OCI-LY1 (cell line): ENCODE measurements around the gene SUSD3.

Source experiments
- H2AFZ ChIP-seq: fragments of 200-600 bp; sonication (generic), shearing (Covaris generic); 2 replicates; pipeline ENCODE4 v1.6.0; 2014; ENCODE audit warnings: antibody characterized with exemption, mild to moderate bottlenecking, low read length
- H3F3A ChIP-seq: fragments of 200-600 bp; sonication (generic), shearing (Covaris generic); 2 replicates; pipeline ENCODE4 v1.6.0; 2014; ENCODE audit warnings: mild to moderate bottlenecking, antibody characterized with exemption, low read length, moderate library complexity; ENCODE audit not compliant: insufficient read depth
- H3K27ac ChIP-seq: fragments of 200-600 bp; sonication (generic); 2 replicates; pipeline ENCODE4 v1.5.1; 2014; ENCODE audit warnings: low read length, mixed run types, mild to moderate bottlenecking, low read depth; ENCODE audit not compliant: poor library complexity, severe bottlenecking
- H3K27me3 ChIP-seq: fragments of 200-600 bp; sonication (generic); 2 replicates; pipeline ENCODE4 v1.6.0; 2014; ENCODE audit warnings: antibody characterized with exemption, mild to moderate bottlenecking, low read length, moderate library complexity; ENCODE audit not compliant: insufficient read depth
- H3K36me3 ChIP-seq: fragments of 200-600 bp; sonication (generic); 2 replicates; pipeline ENCODE4 v1.6.1; 2014; ENCODE audit warnings: mild to moderate bottlenecking, antibody characterized with exemption, low read length, moderate library complexity, mixed read lengths; ENCODE audit not compliant: insufficient read depth
- H3K4me1 ChIP-seq: fragments of 200-600 bp; sonication (generic); 2 replicates; pipeline ENCODE4 v1.5.1; 2014; ENCODE audit warnings: mild to moderate bottlenecking, low read length, moderate library complexity; ENCODE audit not compliant: insufficient read depth, severe bottlenecking
- H3K4me2 ChIP-seq: fragments of 200-600 bp; sonication (generic), shearing (Covaris generic); 2 replicates; pipeline ENCODE4 v1.6.1; 2014; ENCODE audit warnings: low read length
- H3K4me3 ChIP-seq: fragments of 200-600 bp; sonication (generic); 2 replicates; pipeline ENCODE4 v1.5.1; 2014; ENCODE audit warnings: low read length, low read depth, mild to moderate bottlenecking, mixed read lengths; ENCODE audit not compliant: poor library complexity, severe bottlenecking
- H3K79me2 ChIP-seq: fragments of 200-600 bp; shearing (Covaris generic); 2 replicates; pipeline ENCODE4 v1.6.1; 2016; ENCODE audit warnings: mixed run types, low read length, mixed read lengths; ENCODE audit not compliant: insufficient read depth
- H3K9ac ChIP-seq: fragments of 200-600 bp; sonication (generic), shearing (Covaris generic); 2 replicates; pipeline ENCODE4 v1.6.1; 2014; ENCODE audit warnings: mild to moderate bottlenecking, low read length, mixed read lengths
- H3K9me2 ChIP-seq: fragments of 200-600 bp; sonication (generic), shearing (Covaris generic); 2 replicates; pipeline ENCODE4 v1.6.1; 2014; ENCODE audit warnings: low read depth, mild to moderate bottlenecking, low read length, mixed read lengths
- H3K9me3 ChIP-seq: fragments of 200-600 bp; shearing (Covaris generic); 2 replicates; pipeline ENCODE4 v1.6.1; 2014; ENCODE audit warnings: low read length, mixed read lengths
- H4K20me1 ChIP-seq: fragments of 200-600 bp; sonication (generic), shearing (Covaris generic); 2 replicates; pipeline ENCODE4 v1.6.0; 2016; ENCODE audit warnings: mild to moderate bottlenecking, low read length; ENCODE audit not compliant: insufficient read depth
- EZH2 ChIP-seq: fragments of 200-600 bp; sonication (generic), shearing (Covaris generic); IDR thresholded peaks from 2 replicates; pipeline ENCODE4 v1.8.0; 2017; ENCODE audit warnings: borderline replicate concordance, mixed run types, mild to moderate bottlenecking, antibody characterized with exemption, low read length, moderate library complexity, mixed read lengths
- TF ChIP-seq, protein P1 (sequence below): fragments of 200-600 bp; sonication (generic), shearing (Covaris generic); IDR thresholded peaks from 2 replicates; pipeline ENCODE4 v1.5.1; 2017; ENCODE audit warnings: mild to moderate bottlenecking, antibody characterized with exemption, low read length, moderate library complexity, mixed read lengths

Gene SUSD3

DNA sequence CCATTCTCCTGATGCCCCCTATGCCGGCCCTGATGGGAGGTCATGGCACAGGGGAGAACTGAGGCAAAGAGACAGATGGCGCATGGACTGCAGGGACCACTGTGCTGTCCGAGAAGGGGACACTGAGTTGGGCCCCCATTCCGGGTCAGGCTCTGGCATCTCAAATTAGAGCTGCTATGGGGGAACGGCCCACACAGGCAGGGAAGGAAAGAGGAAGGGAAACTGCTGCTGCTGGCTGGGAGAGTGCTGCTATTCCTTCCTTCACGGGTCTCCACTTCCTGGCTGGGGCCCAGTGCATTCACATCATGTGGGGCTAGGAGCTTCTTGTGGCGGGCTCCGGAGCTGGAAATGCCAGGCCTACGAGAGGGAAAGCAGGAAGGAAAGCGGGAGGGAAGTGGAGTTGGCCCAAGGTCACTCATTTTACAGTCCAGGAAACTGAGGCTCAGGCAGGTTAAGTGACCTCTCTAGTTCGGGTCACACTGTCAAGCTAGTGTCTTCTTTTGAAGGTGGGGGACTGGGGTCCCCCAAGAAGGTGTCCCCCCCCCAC, 36.2 kb downstream of the SUSD3 start:
- Histone ChIP-seq H3K4me1 (peaks cover 77% of the 10 kb centered on the region), H3K9me3 (no peaks in the 10 kb centered on the region), H3K9ac (peak overlapping the region; percentile 83), H3K4me3 (peak overlapping the region; percentile 68), H3K4me2 (peak overlapping the region; percentile 92), H3K79me2 (no peaks in the 10 kb centered on the region), H3K36me3 (no peaks in the 10 kb centered on the region), H2AFZ (no peak overlapping the region), H3F3A (no peaks in the 10 kb centered on the region), H4K20me1 (no peaks in the 10 kb centered on the region), H3K27me3 (no peaks in the 10 kb centered on the region), H3K9me2 (no peaks in the 10 kb centered on the region), H3K27ac (peak overlapping the region; percentile 90)
- TF ChIP-seq EZH2, result no peak
- TF ChIP-seq, protein P1, sequence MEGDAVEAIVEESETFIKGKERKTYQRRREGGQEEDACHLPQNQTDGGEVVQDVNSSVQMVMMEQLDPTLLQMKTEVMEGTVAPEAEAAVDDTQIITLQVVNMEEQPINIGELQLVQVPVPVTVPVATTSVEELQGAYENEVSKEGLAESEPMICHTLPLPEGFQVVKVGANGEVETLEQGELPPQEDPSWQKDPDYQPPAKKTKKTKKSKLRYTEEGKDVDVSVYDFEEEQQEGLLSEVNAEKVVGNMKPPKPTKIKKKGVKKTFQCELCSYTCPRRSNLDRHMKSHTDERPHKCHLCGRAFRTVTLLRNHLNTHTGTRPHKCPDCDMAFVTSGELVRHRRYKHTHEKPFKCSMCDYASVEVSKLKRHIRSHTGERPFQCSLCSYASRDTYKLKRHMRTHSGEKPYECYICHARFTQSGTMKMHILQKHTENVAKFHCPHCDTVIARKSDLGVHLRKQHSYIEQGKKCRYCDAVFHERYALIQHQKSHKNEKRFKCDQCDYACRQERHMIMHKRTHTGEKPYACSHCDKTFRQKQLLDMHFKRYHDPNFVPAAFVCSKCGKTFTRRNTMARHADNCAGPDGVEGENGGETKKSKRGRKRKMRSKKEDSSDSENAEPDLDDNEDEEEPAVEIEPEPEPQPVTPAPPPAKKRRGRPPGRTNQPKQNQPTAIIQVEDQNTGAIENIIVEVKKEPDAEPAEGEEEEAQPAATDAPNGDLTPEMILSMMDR, result no peak

- Histone ChIP-seq H3K27me3 (no peaks in the 10 kb centered on the region), H3K9me3 (no peaks in the 10 kb centered on the region), H3K9me2 (no peaks in the 10 kb centered on the region), H4K20me1 (no peaks in the 10 kb centered on the region), H3K79me2 (no peaks in the 10 kb centered on the region), H3K4me3 (peak overlapping the region; percentile 85), H3K9ac (peak overlapping the region; percentile 83), H3K4me2 (peak overlapping the region; percentile 92), H3K36me3 (0 out of 2 replicates have a peak, but pooled peaks cover 2% of the 10 kb centered on the region), H3K27ac (peak overlapping the region; percentile 90), H3K4me1 (peaks cover 69% of the 10 kb centered on the region), H2AFZ (no peak overlapping the region), H3F3A (no peaks in the 10 kb centered on the region)
- TF ChIP-seq, protein P1, result no peak
- no peak for TF ChIP-seq EZH2
Observed at GRCh38 chr9:93095205-93096130, 37.0 kb downstream of the SUSD3 start.

- Histone ChIP-seq H3K4me1 (peaks cover 61% of the 10 kb centered on the region), H3F3A (no peaks in the 10 kb centered on the region)
Observed at GRCh38 chr9:93096131-93096802, 37.8 kb downstream of the SUSD3 start, which contains the start of gene CARD19. Gene CARD19, plus strand, starts transcription at chr9:93096217. Its CDS starts 129 bp downstream, at chr9:93096346.

More at GRCh38 chr9:93096131-93096802, 37.8 kb downstream of the SUSD3 start, which contains the start of gene CARD19:
- H3K27me3 ChIP-seq, result no peaks in the 10 kb centered on the region
- H3K4me2 ChIP-seq, result peak within 1 kb of the TSS; percentile 92
- no peaks in the 10 kb centered on the region for H3K9me3 ChIP-seq
- TF ChIP-seq, protein P1, result no peak
- TF ChIP-seq EZH2, result no peak
- H3K9me2 ChIP-seq, result no peaks in the 10 kb centered on the region
- no peaks in the 10 kb centered on the region for H3K79me2 ChIP-seq
- 0 out of 2 replicates have a peak, but pooled peaks cover 4% of the 10 kb centered on the region for H3K36me3 ChIP-seq
- H4K20me1 ChIP-seq, result no peaks in the 10 kb centered on the region
- H3K4me3 ChIP-seq, result peak within 1 kb of the TSS; percentile 85
- no peak within 1 kb of the TSS for H2AFZ ChIP-seq
- H3K9ac ChIP-seq, result peak within 1 kb of the TSS; percentile 83
- H3K27ac ChIP-seq, result peak within 1 kb of the TSS; percentile 90
